Measurements from ENCODE around the gene HTR3A.

HTR3A gene

DNA sequence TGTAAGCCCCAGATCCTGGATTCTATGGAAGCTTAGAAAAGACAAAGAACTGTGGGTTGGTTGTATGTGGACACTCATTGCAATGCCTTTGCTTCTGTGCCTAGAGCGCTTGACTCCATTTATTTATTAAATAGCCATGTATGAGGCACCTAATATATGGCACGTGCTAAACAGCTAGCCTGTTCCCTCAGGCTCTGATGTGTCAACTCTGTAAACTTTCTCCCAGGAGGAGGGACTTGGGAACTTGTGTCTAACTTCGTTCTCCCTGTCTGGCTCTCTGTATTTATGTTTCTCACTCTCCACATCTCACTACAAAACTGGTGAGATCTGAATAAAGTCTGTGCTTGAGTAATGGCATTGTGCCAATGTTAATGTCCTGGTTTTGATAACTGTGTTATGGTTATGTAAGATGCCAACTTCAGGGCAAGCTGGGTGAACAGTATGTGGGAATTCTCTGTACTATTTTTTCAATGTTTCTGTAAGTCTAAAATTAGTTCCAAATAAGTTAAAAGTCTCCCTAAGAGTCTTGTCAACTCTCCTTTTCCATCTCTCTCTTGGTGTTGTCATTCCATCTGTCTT lies 50.5 kb downstream of the HTR3A start:
- no peak for DNase-seq

DNA sequence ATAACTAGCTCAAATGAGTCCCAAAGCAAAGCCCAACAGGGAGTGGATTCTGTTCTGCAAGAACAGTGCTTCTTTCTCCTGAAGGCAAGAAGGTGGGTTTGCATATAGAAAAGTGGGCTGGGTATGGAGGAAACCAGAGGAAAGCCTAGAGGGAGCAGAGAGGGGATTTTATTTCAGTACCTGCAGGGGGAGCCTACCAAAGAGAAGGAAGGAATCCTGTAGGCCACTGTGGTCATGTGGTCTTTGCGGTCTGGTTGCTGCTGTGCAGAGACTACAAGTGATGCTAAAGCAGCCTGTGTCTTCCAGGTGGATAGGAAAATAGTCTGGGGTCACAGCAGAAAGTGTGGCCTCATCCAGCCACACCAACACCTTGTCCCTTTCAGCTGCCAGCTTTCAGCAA lies 51.4 kb downstream of the HTR3A start:
- DNase-seq, result peak; percentile 33

DNA sequence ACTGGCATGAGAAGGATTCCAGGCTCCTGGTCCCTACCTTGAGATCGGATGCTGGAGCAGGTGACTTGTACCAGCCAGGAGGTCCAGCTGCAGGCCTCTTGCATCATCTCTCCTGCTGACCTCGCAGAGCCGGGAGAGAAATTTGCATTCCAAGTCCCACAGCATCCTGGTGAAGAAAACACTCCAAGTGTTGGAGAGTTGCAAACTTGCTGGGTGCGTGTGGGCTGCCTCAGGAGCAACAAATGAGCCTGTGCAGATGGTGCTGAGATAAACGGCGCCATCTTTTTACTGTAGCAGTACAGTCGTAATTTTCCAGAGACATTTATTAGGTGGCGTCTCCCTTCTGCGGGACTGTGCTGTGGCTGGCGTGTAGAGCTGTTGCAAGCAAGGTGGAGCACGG lies 52.5 kb downstream of the HTR3A start:
- no peak for DNase-seq

DNA sequence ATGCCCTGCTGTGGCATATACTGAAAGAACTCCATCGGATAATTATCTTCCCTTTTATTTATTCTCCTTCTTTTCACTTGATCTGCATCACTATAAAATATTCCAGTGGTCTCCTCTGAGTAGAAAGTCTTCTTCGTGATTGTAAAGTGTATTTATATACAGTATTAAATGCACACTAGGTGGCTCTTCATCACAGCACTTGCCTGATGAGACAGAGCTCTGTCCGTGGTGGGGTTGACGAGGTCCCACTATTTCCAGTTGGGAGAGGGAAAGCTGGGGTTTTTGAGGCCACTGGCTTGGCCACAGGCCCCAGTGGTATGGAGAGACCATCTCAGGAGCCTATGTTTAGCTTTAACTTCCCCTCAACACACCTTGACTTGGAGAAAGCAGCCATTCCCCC lies 53.0 kb downstream of the HTR3A start:
- no peak for DNase-seq

DNA sequence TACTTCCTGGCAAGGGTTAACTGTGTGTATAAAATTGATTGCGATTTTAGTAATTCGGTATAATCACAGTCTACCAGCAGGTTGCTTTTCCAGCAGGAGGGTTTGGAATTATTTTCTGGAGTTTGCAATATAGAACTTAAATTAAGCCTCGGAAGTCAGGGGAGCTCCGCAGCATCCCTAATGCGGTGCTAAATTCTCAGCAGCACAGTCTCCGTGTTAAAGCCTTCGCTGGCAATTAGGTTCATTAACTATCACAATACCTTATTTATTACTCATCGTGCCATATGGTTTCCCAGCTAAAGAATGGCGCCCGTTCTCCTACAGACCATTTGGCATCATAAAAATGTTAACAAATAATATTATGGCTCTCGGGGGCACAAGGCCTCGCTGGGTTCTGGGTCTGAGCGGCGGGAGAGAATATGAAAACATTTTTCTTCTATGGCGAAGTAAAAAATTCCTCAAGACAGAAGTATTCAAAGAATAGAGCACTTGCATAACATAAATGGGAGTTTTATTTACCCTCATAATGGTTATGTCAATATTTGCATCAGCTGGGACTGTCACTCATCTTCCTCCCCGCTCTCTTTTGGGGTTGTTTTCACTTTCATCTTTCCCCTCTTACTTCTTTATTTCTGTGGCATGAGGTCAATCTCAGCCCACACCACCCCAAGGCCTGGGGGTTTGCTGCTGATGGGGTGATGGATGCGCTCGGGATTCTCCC lies 56.5 kb downstream of the HTR3A start:
- DNase-seq, result no peak

DNA sequence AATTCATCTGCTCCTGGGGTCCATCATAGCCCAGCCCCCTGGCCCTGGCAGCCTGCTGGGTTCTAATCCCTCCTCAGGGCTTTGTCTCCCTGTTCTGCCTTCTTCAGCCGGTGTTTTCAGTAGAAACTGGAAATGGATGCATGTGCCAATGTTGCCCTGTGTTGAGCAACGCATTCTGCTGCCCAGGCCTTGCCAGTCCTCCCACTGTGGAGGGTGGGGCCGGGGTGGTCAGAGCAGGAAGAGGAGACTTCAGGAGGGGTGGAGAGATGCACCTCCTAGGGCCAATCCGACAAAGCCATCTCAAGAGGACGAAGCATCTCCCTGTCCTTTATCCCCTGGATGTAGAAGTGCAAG lies 57.0 kb downstream of the HTR3A start:
- DNase-seq, result no peak

DNA sequence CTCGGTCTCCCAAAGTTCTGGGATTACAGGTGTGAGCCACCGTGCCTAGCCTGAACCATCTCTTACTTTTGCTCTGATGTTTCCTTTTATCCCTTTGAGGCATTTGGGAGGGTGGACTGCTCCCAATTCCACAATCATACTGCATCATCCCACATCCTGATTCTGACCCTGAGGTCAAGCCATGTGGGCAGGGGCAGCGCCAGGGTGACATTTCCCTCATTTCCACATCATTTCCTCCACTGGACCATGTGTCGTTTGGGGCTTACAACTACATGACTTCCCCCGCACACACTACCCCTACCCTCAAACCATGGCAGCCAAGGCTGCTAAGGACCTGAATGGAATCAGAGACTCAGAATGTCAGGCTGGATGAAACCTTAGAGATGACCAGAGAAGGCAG lies 58.2 kb downstream of the HTR3A start:
- DNase-seq, result no peak

DNA sequence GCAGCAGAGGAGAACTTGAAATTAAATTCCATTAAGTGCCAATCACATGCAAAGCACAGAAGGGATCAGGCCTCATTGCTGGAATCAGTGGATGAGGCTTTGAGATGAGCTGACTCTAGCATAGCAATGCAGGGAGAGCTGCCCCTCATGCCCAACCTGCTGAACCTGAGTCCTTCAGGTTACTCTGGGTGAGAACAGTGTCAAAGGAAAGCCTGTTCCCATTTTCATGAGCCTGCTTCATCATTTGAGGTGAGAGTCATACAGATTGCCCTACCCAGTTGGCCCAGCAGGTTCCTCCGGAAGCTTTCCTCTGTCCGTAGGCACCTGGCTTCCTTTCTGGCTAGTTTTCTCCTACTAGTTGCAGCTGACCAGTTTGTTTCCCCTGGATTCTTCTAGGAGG lies 58.7 kb downstream of the HTR3A start:
- DNase-seq, result no peak

DNA sequence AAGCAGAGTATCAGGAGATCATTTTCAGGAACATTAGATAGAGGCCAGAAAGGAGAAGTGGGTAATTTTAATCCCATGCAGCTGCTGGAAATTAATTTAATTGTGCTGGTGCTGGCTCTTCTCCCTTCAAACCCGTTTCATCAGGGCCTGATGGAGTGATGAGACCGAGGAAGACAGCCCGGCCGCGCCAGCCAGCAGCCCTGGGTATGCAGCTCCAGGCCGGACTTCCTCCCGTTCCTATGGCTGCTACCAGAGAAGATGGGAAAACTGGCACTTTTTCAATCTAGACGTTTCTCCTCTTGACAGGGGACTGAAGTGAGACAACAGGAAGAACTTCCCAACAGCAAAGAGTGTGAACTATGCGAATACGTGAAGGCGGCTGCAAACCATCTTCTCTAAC lies 60.0 kb downstream of the HTR3A start:
- DNase-seq, result no peak

DNA sequence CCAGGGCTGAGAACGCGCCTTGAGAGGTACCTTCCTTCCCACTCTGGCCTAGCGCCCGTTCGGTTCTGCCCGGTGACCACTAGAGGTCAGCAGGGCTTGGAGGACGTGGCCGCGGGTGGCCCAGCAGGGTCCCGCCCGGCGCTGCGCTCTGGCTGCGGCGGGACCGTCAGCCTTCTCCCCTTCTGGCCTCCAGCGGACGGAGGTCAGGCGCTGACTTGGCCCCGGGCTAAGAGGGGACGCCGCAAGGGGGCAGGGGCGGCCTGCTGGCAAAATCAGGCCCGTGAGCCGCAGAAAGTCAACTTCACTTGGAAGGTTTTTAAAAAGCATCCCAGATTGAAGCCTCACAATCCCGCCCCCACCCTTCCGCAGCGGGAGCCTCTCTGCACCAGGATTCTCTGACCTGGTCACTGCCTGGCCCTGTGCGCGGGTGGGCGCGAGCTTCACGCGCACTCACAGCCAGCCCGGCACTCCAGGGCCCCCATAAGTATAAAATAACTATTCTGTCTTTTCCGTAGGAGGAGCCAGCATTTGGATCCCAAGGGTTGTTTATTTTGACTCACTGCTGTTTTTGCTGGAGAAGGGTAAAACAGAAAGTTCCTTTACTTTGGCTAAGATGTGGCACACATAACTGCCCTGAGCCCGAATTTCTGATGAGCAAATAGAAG lies 61.4 kb downstream of the HTR3A start:
- peak; percentile 58 for DNase-seq

DNA sequence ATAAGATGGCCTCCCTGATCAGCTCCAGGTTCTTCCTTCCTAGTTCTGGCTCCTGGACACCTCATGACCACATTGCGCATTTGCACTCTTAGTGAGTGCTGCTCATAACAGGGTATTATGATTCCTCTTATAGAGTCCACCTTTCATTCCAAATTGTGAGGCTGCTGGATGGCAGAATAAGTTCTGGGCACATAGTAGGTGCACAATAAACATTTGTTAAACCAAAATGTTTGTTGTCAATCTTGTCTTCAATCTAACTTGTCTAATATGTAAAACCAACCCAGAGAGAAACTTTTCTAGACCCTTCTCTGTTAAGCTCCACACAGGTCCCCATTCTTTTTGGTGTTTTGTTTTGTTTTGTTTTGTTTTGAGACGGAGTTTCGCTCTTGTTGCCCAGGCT lies 62.0 kb downstream of the HTR3A start:
- DNase-seq, result no peak

DNA sequence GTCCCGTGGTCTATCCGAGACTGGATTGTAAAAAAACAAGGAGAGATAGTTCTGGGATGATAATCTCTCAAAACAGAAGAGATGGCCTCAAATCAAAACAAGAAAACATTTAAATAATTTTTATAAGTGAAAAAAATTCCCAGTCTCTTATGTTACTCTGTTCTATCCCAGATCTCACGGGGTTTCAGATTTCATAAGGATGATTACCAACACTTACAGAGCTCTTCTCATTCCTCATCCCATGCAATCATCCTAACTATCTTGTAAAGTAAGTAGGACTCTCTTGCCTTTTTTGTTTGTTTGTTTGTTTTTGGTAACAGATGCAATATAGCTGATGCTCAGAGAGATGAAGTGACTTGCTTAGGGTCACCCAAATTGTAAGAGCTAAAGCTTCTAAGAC lies 64.6 kb downstream of the HTR3A start:
- no peak for DNase-seq

Data from CD4-positive, alpha-beta T cell treated with Interleukin-21 for 1 hour (primary cell).